Measurements from ENCODE around the gene BMPR1B.

The BMPR1B gene

GRCh38 chr4:95085124-95085833 lies 327.5 kb downstream of the BMPR1B start:
- TF ChIP-seq SIN3A (IDR thresholded peaks at IDR 0.05; ENCODE audit: borderline replicate concordance, insufficient read depth, low read length) (no peak), POLR2AphosphoS5 (IDR thresholded peaks at IDR 0.05; ENCODE audit: low read depth, low read length) (no peak), TAF1 (IDR thresholded peaks at IDR 0.05; ENCODE audit: borderline replicate concordance, insufficient read depth, low read length) (no peak), REST (IDR thresholded peaks at IDR 0.05; ENCODE audit: insufficient read depth in 1 of 2, low read depth in 2 of 2, low read length in 2 of 2) (no peak), FOXP2 (optimal IDR thresholded peaks at IDR 0.05; ENCODE audit: borderline replicate concordance, extremely low read depth, extremely low read length, insufficient read depth) (no peak)

GRCh38 chr4:95086551-95086950 lies 328.8 kb downstream of the BMPR1B start:
- TF ChIP-seq POLR2AphosphoS5 (IDR thresholded peaks at IDR 0.05; ENCODE audit: low read depth, low read length) (no peak), SIN3A (IDR thresholded peaks at IDR 0.05; ENCODE audit: borderline replicate concordance, insufficient read depth, low read length) (no peak), REST (IDR thresholded peaks at IDR 0.05; ENCODE audit: insufficient read depth in 1 of 2, low read depth in 2 of 2, low read length in 2 of 2) (no peak), FOXP2 (optimal IDR thresholded peaks at IDR 0.05; ENCODE audit: borderline replicate concordance, extremely low read depth, extremely low read length, insufficient read depth) (no peak), TAF1 (IDR thresholded peaks at IDR 0.05; ENCODE audit: borderline replicate concordance, insufficient read depth, low read length) (no peak)

GRCh38 chr4:95087657-95088455 lies 330.1 kb downstream of the BMPR1B start:
- TF ChIP-seq REST (IDR thresholded peaks at IDR 0.05; ENCODE audit: insufficient read depth in 1 of 2, low read depth in 2 of 2, low read length in 2 of 2) (no peak), POLR2AphosphoS5 (IDR thresholded peaks at IDR 0.05; ENCODE audit: low read depth, low read length) (no peak), FOXP2 (optimal IDR thresholded peaks at IDR 0.05; ENCODE audit: borderline replicate concordance, extremely low read depth, extremely low read length, insufficient read depth) (no peak), TAF1 (IDR thresholded peaks at IDR 0.05; ENCODE audit: borderline replicate concordance, insufficient read depth, low read length) (no peak), SIN3A (IDR thresholded peaks at IDR 0.05; ENCODE audit: borderline replicate concordance, insufficient read depth, low read length) (no peak)

- no peak for TF ChIP-seq REST (IDR thresholded peaks at IDR 0.05; ENCODE audit: insufficient read depth in 1 of 2, low read depth in 2 of 2, low read length in 2 of 2)
These were observed 333.5 kb downstream of the BMPR1B start for GRCh38 chr4:95091272-95091671.

Measured in PFSK-1 (cell line).